Left renal cortex interstitium (tissue), 4 donors: ENCODE results near the gene DNAJC18. TPM values are rescaled to one million over a fixed set of nuclear protein-coding genes. Genes with fewer than 3 reads are reported as not detected.

Experiments used
- DNase-seq, 4 donors: peaks; one replicate each; pipeline ENCODE4 v3.0.0-alpha.2; 2013; ENCODE audit warnings: low read depth in 4 of 4, low spot score in 2 of 4, missing footprints in 1 of 4
- polyA plus RNA-seq, 4 donors: library from polyadenylated mRNA; unstranded; fragments of 120-200 nt; gene quantifications; one replicate each; pipeline ENCODE4 v1.2.1, GENCODE V29; 2013; ENCODE audit not compliant: insufficient read length in 4 of 4

DNAJC18 gene
- polyA plus RNA-seq, 4 donors: 21.5 to 29.7 (median 28.3) TPM

DNA sequence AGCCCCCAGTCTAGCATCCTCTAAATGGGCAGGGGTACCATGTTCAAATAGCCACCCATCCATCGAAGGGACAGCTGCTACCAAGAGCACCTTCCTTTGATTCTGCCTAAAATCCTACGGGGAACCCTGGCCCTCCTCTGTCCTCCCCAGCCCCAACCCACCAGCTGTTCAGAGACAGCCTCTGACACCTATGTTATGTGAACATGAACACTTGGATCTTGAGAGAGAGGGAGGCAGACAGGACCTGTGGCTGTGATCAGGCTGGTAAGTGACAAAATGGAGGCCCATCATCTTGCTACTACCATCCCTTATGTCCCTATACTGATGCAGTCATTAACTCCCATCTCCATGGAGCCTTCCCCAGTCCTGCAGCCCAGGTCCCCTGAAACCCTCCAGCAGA lies 64.4 kb downstream of the DNAJC18 start:
- no peak for DNase-seq

DNA sequence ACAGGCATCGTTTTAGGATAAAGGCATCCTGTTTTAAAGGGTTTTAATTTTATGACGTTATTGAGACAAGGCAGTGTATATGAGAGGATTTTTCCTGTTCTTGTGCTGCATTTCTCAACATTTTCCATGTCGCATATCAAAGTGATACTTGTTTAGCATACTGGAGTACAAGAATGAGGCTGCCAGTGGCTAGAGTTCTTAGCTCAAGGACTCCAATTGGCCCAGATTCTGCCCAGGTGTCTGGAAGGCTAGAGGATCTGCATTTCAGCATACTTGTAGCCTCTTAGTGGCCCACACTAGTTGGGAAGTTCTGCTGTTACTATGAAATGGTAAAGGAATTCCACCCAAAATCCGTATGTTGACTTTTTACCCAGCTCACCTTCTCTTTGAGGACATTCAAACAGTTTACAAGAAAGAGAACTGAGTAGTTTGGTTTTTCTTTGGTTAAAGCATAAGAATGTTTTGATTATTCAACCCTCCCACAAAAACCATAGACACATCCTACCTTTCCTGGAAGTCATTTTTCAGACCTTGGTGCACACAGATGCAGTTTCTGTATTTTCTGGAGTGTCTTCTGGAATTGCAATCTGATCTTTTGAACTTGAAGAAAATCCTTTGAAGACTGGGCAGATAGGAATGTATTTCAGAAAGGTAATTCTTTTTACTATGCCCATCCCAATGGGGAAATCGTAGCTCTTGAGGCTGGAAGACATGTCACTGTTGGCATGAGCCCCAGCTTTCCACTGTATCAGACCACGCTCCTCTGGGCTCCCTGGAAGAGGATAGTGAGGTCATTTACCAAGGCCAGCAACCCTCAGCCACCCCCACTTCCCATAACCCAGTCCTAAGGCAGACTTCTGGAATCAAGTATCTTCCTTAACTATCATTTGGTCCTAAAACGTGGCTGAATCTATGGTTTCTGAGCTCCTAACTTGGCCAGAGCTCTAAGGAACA lies 67.6 kb downstream of the DNAJC18 start:
- no peak for DNase-seq

DNA sequence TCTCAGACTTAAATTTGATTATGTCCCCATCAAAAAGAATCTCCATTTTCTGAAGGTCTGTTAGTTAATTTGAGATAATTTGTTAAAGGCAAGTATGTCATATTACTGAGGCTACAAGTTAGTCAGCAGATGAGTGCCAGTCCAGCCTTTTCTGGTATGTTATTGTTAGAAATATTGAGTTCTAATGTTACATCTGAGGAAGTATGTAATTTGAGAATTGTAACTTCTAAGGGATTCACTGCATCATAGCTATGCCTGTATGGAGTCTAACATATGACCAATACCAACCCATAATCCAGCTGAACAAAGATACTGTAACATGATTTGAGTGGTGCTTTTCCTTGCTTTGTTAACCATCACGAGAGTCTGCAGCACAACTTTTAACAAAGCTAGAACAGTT lies 70.1 kb downstream of the DNAJC18 start:
- DNase-seq: no peak

DNA sequence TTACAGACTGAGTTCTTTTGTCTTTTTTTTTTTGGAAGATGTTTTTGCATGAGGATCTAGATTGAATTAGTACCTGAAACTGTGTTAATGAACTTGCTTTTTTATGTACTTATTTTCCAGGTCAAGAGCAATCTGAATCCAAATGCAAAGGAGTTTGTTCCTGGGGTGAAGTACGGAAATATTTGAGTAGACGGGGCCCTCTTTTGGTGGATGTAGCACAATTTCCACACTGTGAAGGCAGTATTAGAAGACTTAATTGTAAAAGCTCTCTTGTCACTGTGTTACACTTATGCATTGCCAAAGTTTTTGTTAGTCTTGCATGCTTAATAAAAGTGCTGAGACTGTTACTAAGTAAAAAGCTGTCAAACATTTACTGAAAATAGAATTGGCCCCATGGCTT lies 70.7 kb downstream of the DNAJC18 start:
- DNase-seq: no peak

DNA sequence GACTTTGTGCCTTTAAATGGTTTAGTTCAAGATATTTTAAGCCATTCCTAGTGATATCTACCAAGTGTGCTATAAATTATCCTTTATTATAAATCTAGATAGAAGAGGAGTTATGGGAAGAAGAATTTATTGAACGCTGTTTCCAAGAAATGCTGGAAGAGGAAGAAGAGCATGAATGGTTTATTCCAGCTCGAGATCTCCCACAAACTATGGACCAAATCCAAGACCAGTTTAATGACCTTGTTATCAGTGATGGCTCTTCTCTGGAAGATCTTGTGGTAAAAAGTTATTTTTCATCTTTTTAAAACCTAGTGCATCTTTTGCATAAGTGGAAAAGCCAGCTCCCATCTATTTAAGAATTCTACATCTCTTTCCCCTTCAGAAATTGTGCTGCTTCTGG lies 74.9 kb downstream of the DNAJC18 start:
- DNase-seq: no peak

DNA sequence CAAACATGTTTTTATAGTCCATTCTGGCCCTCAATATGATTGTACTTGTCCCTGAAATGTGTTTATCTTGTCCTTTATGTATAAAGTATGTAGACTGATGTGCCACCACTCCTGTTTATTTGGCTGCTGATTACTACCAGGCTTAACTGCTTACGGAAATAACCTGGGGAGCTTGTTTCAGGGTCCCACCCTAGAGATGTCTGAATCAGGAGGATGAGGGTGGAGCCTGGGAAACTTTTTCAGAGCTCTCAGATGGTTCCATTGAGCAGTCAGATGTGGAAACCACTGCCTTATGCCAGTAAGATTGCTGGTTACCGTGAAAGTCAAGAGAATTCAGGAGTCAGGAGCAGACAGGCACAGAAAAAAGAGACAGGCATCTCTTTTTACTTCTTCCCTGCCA lies 75.4 kb downstream of the DNAJC18 start:
- no peak for DNase-seq

DNA sequence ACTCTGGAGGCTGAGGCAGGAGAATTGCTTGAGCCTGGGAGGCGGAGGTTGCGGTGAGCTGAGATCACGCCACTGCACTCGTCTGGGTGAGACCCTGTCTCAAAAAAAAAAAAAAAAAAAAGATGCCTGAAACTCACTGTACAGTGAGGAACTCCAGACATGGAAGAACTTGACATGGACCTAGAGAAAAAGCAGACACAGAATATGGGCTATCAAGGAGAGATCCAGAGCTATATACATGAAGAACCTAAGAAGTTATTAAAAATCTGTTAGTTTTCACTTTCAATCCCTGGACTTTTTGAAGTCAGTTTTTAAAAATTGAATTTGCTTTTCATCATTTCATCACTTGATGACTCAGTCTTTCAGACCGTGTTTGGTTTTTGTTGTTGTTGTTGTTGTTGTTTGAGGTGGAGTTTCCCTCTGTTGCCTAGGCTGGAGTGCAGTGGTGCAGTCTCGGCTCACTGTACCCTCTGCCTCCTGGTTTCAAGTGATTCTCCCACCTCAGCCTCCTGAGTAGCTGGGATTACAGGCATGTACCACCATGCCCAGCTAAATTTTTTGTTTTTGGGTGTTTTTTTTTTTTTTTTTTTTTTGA lies 77.4 kb downstream of the DNAJC18 start:
- DNase-seq: no peak

DNA sequence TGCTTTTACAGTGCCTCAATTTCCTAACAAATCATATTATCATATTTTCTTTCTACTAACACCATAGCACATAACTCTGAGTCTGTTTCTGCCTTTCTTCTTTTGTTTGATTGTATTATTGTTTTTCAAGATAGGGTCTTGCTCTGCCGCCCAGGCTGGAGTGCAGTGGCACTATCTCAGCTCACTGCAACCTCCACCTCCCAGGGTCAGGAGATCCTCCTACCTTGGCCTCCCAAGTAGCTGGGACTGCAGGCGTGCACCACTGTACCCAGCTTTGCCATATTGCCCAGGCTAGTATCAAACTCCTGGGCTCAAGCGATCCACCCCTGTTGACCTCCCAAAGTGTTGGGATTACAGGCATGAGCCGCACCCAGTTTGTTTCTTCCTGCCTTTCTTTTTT lies 78.9 kb downstream of the DNAJC18 start:
- no peak for DNase-seq

Other genes starting within 250 kb of the DNAJC18 start
- gene SIL1, start 241.2 kb downstream of the DNAJC18 start, polyA plus RNA-seq: 10 to 100 TPM; 43.7 to 55.8 (median 50.1) TPM
- gene MATR3, start 145.8 kb downstream of the DNAJC18 start, polyA plus RNA-seq: 100 to 1,000 TPM; 585 to 769 (median 664) TPM
- 100 to 1,000 TPM; 152 to 194 (median 167) TPM for gene PAIP2, start 97.7 kb downstream of the DNAJC18 start, polyA plus RNA-seq
- gene SLC23A1, start 56.2 kb downstream of the DNAJC18 start, polyA plus RNA-seq: 10 to 100 TPM; 10.1 to 20.7 (median 14.5) TPM
- gene MZB1, start 49.6 kb downstream of the DNAJC18 start, polyA plus RNA-seq: 1 to 10 TPM in 1 of 4 donors, under 1 TPM in 3; 0.19 to 1.3 (median 0.60) TPM
- gene PROB1, start 44.4 kb downstream of the DNAJC18 start, polyA plus RNA-seq: 1 to 10 TPM; 1.7 to 3.5 (median 3.0) TPM
- 10 to 100 TPM; 13.1 to 17.1 (median 14.0) TPM for gene SPATA24, start 35.4 kb downstream of the DNAJC18 start, polyA plus RNA-seq
- gene ECSCR, start 23.2 kb upstream of the DNAJC18 start, polyA plus RNA-seq: 10 to 100 TPM; 20.3 to 30.4 (median 23.9) TPM
- under 1 TPM in 1 of 4 donors, not detected in 3; 0.03 TPM for gene SMIM33, start 31.5 kb upstream of the DNAJC18 start, polyA plus RNA-seq
- 10 to 100 TPM; 29.7 to 37.1 (median 34.6) TPM for gene STING1, start 43.2 kb upstream of the DNAJC18 start, polyA plus RNA-seq
- 100 to 1,000 TPM; 140 to 182 (median 155) TPM for gene UBE2D2, start 121.8 kb upstream of the DNAJC18 start, polyA plus RNA-seq
- gene CXXC5, start 208.8 kb upstream of the DNAJC18 start, polyA plus RNA-seq: 100 to 1,000 TPM; 212 to 238 (median 220) TPM